ENCODE data around the gene POLR2B. TPM values are rescaled to one million over a fixed set of nuclear protein-coding genes. Genes with fewer than 3 reads are reported as not detected.

POLR2B gene
- total RNA-seq, 1 experiment from 2014 or later: 108 TPM

DNA sequence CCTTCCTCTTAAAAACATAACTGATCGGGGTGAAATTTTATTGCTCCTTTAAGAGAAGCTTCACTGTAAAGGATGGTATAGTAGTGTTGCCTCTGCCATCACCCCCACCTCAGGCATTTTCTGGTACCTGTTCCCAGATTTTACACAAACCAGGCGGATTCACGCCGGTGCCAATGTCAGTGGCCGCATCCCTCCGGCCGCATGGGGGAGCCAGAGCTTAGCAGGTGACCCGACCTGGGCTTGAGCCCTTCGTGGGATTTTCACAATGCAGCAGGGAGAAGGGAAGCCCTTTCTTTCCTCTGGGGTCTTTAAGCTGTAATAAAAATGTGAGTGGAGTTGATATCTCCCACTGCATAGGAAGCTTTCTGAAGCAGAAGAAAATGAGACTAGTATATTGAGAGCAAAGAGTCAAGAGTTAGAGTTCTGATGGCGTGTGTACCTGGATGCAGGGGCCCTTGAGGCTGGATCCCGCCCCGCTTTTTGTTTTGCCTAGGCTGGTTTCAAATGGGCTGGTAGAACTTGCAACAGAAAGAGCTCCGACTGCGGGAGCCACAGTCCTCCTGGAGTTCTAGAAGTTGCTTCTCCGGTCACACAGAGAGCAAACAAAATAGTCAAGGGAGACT is 59.4 kb downstream of the POLR2B start:
- no peaks in the 10 kb centered on the region for H3K27me3 ChIP-seq (ENCODE audit: insufficient read depth, low read length)
- H3K23ac ChIP-seq (ENCODE audit: insufficient read length, low read depth, low read length): no peak overlapping the region
- Mint-ChIP-seq H3K36me3 (ENCODE audit: insufficient read depth in 1 of 3, low read depth in 3 of 3) (no peaks in the 10 kb centered on the region), H3K9me3 (no peaks in the 10 kb centered on the region), H3K27me3 (ENCODE audit: low read depth) (peaks cover 10% of the 10 kb centered on the region), H3K27ac (peak overlapping the region in 1 of 3 experiments; percentile 6; a peak in 1 of 7 replicates), H3K4me1 (peaks cover 20 to 23% of the 10 kb centered on the region in 2 experiments), H3K4me3 (peak overlapping the region; percentile 56 to 68)
- WGBS (ENCODE audit: extremely low coverage, insufficient read length, low lambda C conversion rate): no CpG with 5 or more reads among the region's 15 CpGs
- peak overlapping the region; percentile 93 for H2AFZ ChIP-seq (ENCODE audit: low read length)
- no peak overlapping the region for H4K91ac ChIP-seq (ENCODE audit: insufficient read length, low read depth, low read length)
- no peak overlapping the region for H3K56ac ChIP-seq (ENCODE audit: insufficient read length, low read depth, low read length)
- no peaks in the 10 kb centered on the region for H3K9me3 ChIP-seq (ENCODE audit: control insufficient read depth, low read depth, low read length)
- no peak overlapping the region for H4K8ac ChIP-seq (replicated peaks; ENCODE audit: insufficient read length, low read depth, low read length)
- no peak overlapping the region for H3K27ac ChIP-seq (ENCODE audit: insufficient read length, low read depth, low read length)
- DNase-seq: peak; percentile 79
- H2AK5ac ChIP-seq (ENCODE audit: insufficient read length, low read length): no peak overlapping the region
- no peak overlapping the region for H3K18ac ChIP-seq (ENCODE audit: insufficient read length, low read depth, low read length)
- H2BK5ac ChIP-seq (ENCODE audit: insufficient read length, low read length): no peak overlapping the region
- H4K5ac ChIP-seq (ENCODE audit: insufficient read length, low read depth, low read length): no peak overlapping the region
- H3T11ph ChIP-seq (ENCODE audit: low read length): no peak overlapping the region
- H3K14ac ChIP-seq (ENCODE audit: insufficient read depth, low read length): no peak overlapping the region
- no peak overlapping the region for H2BK120ac ChIP-seq (ENCODE audit: low read depth, low read length, poor library complexity, severe bottlenecking)
- H3K79me2 ChIP-seq (ENCODE audit: insufficient read depth, low read length): no peaks in the 10 kb centered on the region
- no peaks in the 10 kb centered on the region; the same call in 1 of the 2 replicates for H3K4me1 ChIP-seq (ENCODE audit: insufficient read depth, low read length)
- peak overlapping the region; percentile 28 for H3K4me2 ChIP-seq (ENCODE audit: insufficient read depth, insufficient read length, low read length)
- no peak overlapping the region for H2BK15ac ChIP-seq (ENCODE audit: low read depth, low read length)
- no peak overlapping the region for H3K9ac ChIP-seq (ENCODE audit: extremely low read depth, insufficient read length, low read length)
- no peaks in the 10 kb centered on the region for H3K79me1 ChIP-seq (ENCODE audit: insufficient read depth, low read depth, low read length, poor library complexity, severe bottlenecking)
- H4K20me1 ChIP-seq (ENCODE audit: control insufficient read depth, insufficient read depth, insufficient read length): no peaks in the 10 kb centered on the region
- H3K23me2 ChIP-seq (ENCODE audit: insufficient read length, low read depth, low read length, poor library complexity, severe bottlenecking): no peaks in the 10 kb centered on the region
- no peak overlapping the region for H2BK12ac ChIP-seq (ENCODE audit: insufficient read length, low read depth, low read length)
- no peak overlapping the region for H3K4ac ChIP-seq (ENCODE audit: low read depth, low read length)
- TF ChIP-seq, protein P1, sequence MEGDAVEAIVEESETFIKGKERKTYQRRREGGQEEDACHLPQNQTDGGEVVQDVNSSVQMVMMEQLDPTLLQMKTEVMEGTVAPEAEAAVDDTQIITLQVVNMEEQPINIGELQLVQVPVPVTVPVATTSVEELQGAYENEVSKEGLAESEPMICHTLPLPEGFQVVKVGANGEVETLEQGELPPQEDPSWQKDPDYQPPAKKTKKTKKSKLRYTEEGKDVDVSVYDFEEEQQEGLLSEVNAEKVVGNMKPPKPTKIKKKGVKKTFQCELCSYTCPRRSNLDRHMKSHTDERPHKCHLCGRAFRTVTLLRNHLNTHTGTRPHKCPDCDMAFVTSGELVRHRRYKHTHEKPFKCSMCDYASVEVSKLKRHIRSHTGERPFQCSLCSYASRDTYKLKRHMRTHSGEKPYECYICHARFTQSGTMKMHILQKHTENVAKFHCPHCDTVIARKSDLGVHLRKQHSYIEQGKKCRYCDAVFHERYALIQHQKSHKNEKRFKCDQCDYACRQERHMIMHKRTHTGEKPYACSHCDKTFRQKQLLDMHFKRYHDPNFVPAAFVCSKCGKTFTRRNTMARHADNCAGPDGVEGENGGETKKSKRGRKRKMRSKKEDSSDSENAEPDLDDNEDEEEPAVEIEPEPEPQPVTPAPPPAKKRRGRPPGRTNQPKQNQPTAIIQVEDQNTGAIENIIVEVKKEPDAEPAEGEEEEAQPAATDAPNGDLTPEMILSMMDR (conservative IDR thresholded peaks at IDR 0.05): peak; percentile 99
- no peak overlapping the region for H2BK20ac ChIP-seq (ENCODE audit: low read depth, low read length, poor library complexity, severe bottlenecking)

All from H9 (cell line).